PC-3 (cell line): ENCODE results near the gene EPHA1. TPM values are rescaled to one million over a fixed set of nuclear protein-coding genes. Genes with fewer than 3 reads are reported as not detected.

Source experiments
- ATAC-seq: fragments of 200-7000 bp; cut with Tn5 transposase; 2 replicates; pipeline ENCODE4 v1.9.1; 2020; ENCODE audit warnings: mild to moderate bottlenecking, moderate library complexity
- BruUV-seq: library from RNA; stranded (reverse); fragments of 400-500 nt; replicated peaks from 2 replicates; lab custom pipeline; 2021; lab: Mats Ljungman, UMichigan
- CTCF ChIA-PET: fragments of 300-600 bp; sonication (Branson Sonifier 250); formaldehyde crosslinking; loops from one replicate; lab custom pipeline; 2022; ENCODE audit warnings: antibody characterized with exemption; lab: Charles Lee
- POLR2A ChIA-PET: fragments of 300-600 bp; sonication (Branson Sonifier 250); formaldehyde crosslinking; loops from one replicate; lab custom pipeline; 2022; ENCODE audit warnings: antibody characterized with exemption; ENCODE audit not compliant: unreplicated experiment; lab: Charles Lee
- DNase-seq: peaks from one replicate; pipeline ENCODE4 v3.0.0-alpha.2; 2015
- H2AFZ ChIP-seq: fragments of 300-600 bp; sonication (generic); 2 replicates; pipeline ENCODE4 v1.6.0; 2016; ENCODE audit warnings: antibody characterized with exemption, low read length
- H3F3A ChIP-seq: fragments of 300-600 bp; sonication (generic); one replicate; pipeline ENCODE4 v1.6.0; 2017; ENCODE audit warnings: antibody characterized with exemption, low read length, control low read depth, mild to moderate bottlenecking; ENCODE audit not compliant: unreplicated experiment
- H3K27ac ChIP-seq: fragments of 300-600 bp; sonication (generic); 2 replicates; pipeline ENCODE4 v1.5.1; 2016; ENCODE audit warnings: mild to moderate bottlenecking, low read length
- H3K27me3 ChIP-seq: fragments of 300-600 bp; sonication (generic); 2 replicates; pipeline ENCODE4 v1.6.1; 2016; ENCODE audit warnings: low read length, mixed read lengths
- H3K36me3 ChIP-seq: fragments of 300-600 bp; sonication (generic); 2 replicates; pipeline ENCODE4 v1.6.1; 2016; ENCODE audit warnings: low read depth, mixed run types, low read length, mixed read lengths
- H3K4me1 ChIP-seq: fragments of 300-600 bp; sonication (generic); 2 replicates; pipeline ENCODE4 v1.5.1; 2016; ENCODE audit warnings: low read length; ENCODE audit not compliant: insufficient read depth
- H3K4me2 ChIP-seq: fragments of 300-600 bp; sonication (generic); 2 replicates; pipeline ENCODE4 v1.6.0; 2016; ENCODE audit warnings: low read length
- H3K4me3 ChIP-seq: fragments of 300-600 bp; sonication (generic); 2 replicates; pipeline ENCODE4 v1.5.1; 2016; ENCODE audit warnings: mild to moderate bottlenecking, low read length, mixed read lengths
- H3K79me2 ChIP-seq: fragments of 300-600 bp; sonication (generic); 2 replicates; pipeline ENCODE4 v1.6.1; 2017; ENCODE audit warnings: low read length, mixed read lengths
- H3K9ac ChIP-seq: fragments of 300-600 bp; sonication (generic); 2 replicates; pipeline ENCODE4 v1.6.0; 2016; ENCODE audit warnings: mild to moderate bottlenecking, low read length
- H3K9me2 ChIP-seq: fragments of 300-600 bp; sonication (generic); replicated peaks from 2 replicates; pipeline ENCODE4 v1.6.1; 2016; ENCODE audit warnings: mixed run types, low read length, mixed read lengths
- H3K9me3 ChIP-seq: fragments of 300-600 bp; sonication (generic); 2 replicates; pipeline ENCODE4 v1.6.1; 2016; ENCODE audit warnings: low read length, mixed read lengths
- H4K20me1 ChIP-seq: fragments of 300-600 bp; sonication (generic); 2 replicates; pipeline ENCODE4 v1.6.1; 2016; ENCODE audit warnings: low read length, mixed read lengths
- CTCF ChIP-seq: fragments of 300-600 bp; sonication (generic); conservative IDR thresholded peaks from 2 replicates; pipeline ENCODE4 v1.5.1; 2017; ENCODE audit warnings: antibody characterized with exemption, low read depth, mild to moderate bottlenecking, low read length
- EZH2 ChIP-seq: fragments of 300-600 bp; sonication (generic); IDR thresholded peaks from one replicate; pipeline ENCODE4 v1.6.1; 2017; ENCODE audit warnings: antibody characterized with exemption, mild to moderate bottlenecking, low read length; ENCODE audit not compliant: unreplicated experiment
- EZH2phosphoT487 ChIP-seq: fragments of 300-600 bp; sonication (generic); IDR thresholded peaks from 2 replicates; pipeline ENCODE4 v1.6.1; 2018; ENCODE audit warnings: mild to moderate bottlenecking, antibody characterized with exemption, low read length, borderline replicate concordance
- intact Hi-C: fragments of 100-400 bp; cut with micrococcal nuclease; formaldehyde crosslinking; loops from 2 replicates; pipeline ENCODE4 v1.9.0; 2023
- total RNA-seq: library from RNA; depleted of rRNA; stranded (reverse); fragments of >200 nt; gene quantifications from 2 replicates; pipeline ENCODE4 v1.2.3, GENCODE V29; 2014

EPHA1 gene
- total RNA-seq, 1 experiment from 2014 or later: 46.4 TPM

- Histone ChIP-seq H3K27me3 (no peaks in the 10 kb centered on the region), H3K4me1 (peaks cover 41% of the 10 kb centered on the region), H3K9me3 (no peaks in the 10 kb centered on the region), H2AFZ (no peak overlapping the region), H3K9ac (no peak overlapping the region), H3K4me2 (no peak overlapping the region), H3K36me3 (no peaks in the 10 kb centered on the region), H3K27ac (no peak overlapping the region), H4K20me1 (no peaks in the 10 kb centered on the region), H3K79me2 (no peaks in the 10 kb centered on the region), H3K9me2 (no peaks in the 10 kb centered on the region), H3K4me3 (no peak overlapping the region), H3F3A (no peaks in the 10 kb centered on the region)
- TF ChIP-seq EZH2phosphoT487 (no peak), EZH2 (no peak), CTCF (no peak)
- ChIA-PET CTCF (interaction anchor here (0.6 kb wide), 1 partner anchor 29 kb away, joined by 4 read pairs; no protein-coding TSS in a partner anchor), POLR2A (no interaction called here)
- DNase-seq: no peak
- intact Hi-C loops: no loop called here
- BruUV-seq: no TSS peak
- ATAC-seq: no peak
These were observed 38.7 kb downstream of the EPHA1 start for GRCh38 chr7:143369678-143370651.

- ATAC-seq: peak; percentile 7
- Histone ChIP-seq H2AFZ (no peak overlapping the region), H3K4me2 (peak overlapping the region; percentile 12; the same call in 1 of the 2 replicates), H3K79me2 (no peaks in the 10 kb centered on the region), H3K9ac (peak overlapping the region; percentile 13; the same call in 1 of the 2 replicates), H3K9me2 (no peaks in the 10 kb centered on the region), H3F3A (no peaks in the 10 kb centered on the region), H3K4me1 (peaks cover 41% of the 10 kb centered on the region), H3K36me3 (no peaks in the 10 kb centered on the region), H3K27me3 (peaks cover 4% of the 10 kb centered on the region), H4K20me1 (no peaks in the 10 kb centered on the region), H3K27ac (peak overlapping the region; percentile 73), H3K4me3 (no peak overlapping the region), H3K9me3 (no peaks in the 10 kb centered on the region)
- ChIA-PET CTCF (no interaction called here), POLR2A (interaction anchor here (0.7 kb wide), 1 partner anchor 32 kb away, joined by 4 read pairs; no protein-coding TSS in a partner anchor)
- no peak for DNase-seq
- no peak for TF ChIP-seq EZH2phosphoT487
- no peak for TF ChIP-seq CTCF
- no peak for TF ChIP-seq EZH2
- intact Hi-C loops: no loop called here
- BruUV-seq: no TSS peak
These were observed 40.3 kb downstream of the EPHA1 start for GRCh38 chr7:143368387-143368786.

GRCh38 chr7:143367972-143368371, 40.7 kb downstream of the EPHA1 start:
- peak overlapping the region; percentile 73 for H3K27ac ChIP-seq
- TF ChIP-seq EZH2 (no peak), EZH2phosphoT487 (no peak), CTCF (no peak)

More at GRCh38 chr7:143367972-143368371, 40.7 kb downstream of the EPHA1 start:
- H3K4me1 ChIP-seq: peaks cover 41% of the 10 kb centered on the region
- H3K9ac ChIP-seq: no peak overlapping the region
- H3F3A ChIP-seq: no peaks in the 10 kb centered on the region
- no peaks in the 10 kb centered on the region for H3K9me3 ChIP-seq
- no peaks in the 10 kb centered on the region for H4K20me1 ChIP-seq
- peak overlapping the region; percentile 44; the same call in 1 of the 2 replicates for H2AFZ ChIP-seq
- no TSS peak for BruUV-seq
- ChIA-PET POLR2A (no interaction called here), CTCF (no interaction called here)
- H3K4me3 ChIP-seq: no peak overlapping the region
- H3K36me3 ChIP-seq: no peaks in the 10 kb centered on the region
- intact Hi-C loops: no loop called here
- ATAC-seq (peak; percentile 93), DNase-seq (peak; percentile 94)
- no peaks in the 10 kb centered on the region for H3K79me2 ChIP-seq
- no peaks in the 10 kb centered on the region for H3K9me2 ChIP-seq
- H3K4me2 ChIP-seq: peak overlapping the region; percentile 48
- H3K27me3 ChIP-seq: peaks cover 8% of the 10 kb centered on the region
